OCI-M1 (cell line): ENCODE results near the gene SEC22A.
A peak's percentile ranks its signal among the peaks of the same experiment; 100 is the strongest.

Experiments used
- DNase-seq: peaks from one replicate; lab custom pipeline; 2025; lab: John Stamatoyannopoulos, UW

The SEC22A gene

DNA sequence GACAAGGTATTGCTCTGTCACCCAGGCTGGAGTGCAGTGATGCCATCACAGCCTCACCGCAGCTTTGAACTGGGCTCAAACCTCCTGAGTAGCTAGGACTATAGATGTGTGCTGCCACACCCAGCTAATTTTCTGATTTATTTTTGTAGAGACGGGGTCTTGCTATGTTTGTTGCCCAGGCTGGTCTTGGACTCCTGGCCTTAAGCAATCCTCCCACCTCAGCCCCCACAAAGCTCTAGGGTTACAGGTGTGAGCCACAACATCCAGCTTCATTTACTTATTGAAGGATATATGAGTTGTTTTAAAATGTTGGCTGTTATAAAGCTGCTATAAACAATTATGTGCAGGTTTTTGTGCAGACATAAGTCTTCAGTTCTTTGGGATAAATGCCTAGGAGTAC lies 62.2 kb downstream of the SEC22A start:
- DNase-seq = no peak

DNA sequence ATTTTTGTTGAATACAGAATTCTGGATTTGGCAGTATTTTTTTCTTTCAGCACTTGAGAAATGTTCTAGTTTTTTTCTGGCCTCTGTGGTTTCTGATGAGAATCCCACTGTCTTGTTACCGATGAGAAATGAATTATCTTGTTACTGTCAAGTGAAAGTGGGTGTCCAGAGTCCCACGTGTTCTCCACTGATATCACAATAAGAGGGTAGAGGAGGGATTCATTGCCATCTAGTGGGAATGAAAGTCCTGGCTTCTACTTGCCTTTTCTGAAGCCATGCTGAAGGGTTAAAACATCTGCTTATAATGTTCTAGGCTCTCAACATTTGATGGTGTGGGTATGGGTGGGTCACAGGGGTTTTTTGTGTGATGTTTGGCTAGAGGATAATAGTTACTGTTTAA lies 66.1 kb downstream of the SEC22A start:
- peak; percentile 77 for DNase-seq

DNA sequence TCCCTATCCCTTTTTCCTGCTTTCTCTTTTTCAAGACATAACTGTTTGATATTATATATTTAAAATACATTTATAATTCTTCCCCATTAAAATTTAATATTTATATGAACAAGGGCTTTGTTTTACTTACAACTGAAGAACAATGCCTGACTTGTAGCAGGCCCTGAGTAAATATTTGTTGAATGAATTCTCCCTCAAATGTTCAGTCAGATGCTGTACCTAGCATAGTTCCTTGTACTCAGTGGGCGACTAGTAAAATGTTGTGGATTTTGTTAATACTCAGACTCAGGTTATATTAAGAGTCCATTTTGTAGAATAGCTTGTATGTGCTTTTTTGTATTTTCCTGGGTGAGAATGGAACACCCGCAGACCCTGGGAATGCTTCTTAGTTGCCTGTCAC lies 69.1 kb downstream of the SEC22A start:
- DNase-seq = no peak

DNA sequence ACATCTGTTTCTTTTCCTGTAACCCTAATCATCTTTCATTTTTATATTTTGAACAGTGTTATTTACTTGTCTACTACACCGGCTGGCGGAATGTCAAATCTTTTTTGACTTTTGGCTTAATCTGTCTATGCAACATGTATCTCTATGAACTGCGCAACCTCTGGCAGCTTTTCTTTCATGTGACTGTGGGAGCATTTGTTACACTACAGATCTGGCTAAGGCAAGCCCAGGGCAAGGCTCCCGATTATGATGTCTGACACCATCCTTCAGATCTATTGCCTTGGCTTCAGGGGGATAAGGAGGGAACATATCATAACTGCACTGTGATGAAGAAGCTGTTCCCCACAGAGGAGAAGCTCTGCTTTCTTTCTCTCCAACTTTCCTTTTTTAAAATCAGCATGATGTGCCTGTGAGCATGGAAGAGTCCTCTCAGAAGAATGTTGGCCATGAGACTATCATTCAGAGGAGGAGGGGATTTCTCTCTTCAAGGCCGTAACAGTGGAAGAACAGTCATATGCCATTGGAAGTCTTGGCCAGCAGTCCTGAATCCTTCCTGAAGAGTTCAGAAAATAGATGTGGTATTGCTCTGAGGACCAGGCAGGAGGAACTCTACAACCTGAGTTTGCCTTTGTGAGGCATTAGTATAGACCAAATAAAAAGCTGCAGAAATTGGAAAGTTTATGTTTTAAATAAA lies 69.9 kb downstream of the SEC22A start:
- DNase-seq = no peak

DNA sequence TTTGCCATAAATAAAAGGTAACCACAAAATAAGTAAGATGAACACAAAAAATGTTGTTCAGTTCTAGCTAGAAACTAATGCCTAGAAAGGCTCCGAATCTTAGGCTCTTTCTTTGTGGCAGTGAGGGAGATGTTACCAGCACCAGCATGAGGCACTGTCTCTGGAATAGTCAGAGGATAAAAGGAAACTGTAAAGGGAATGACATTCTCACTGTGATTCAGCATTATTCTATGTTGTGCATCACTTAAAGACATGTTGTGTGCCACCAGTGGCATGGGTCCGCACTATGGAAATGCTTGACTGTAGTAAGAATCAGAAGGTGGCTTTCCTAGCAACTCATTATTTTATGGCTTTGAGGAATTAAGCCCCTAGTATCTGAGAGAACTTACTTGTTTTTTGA lies 70.8 kb downstream of the SEC22A start:
- DNase-seq = no peak

DNA sequence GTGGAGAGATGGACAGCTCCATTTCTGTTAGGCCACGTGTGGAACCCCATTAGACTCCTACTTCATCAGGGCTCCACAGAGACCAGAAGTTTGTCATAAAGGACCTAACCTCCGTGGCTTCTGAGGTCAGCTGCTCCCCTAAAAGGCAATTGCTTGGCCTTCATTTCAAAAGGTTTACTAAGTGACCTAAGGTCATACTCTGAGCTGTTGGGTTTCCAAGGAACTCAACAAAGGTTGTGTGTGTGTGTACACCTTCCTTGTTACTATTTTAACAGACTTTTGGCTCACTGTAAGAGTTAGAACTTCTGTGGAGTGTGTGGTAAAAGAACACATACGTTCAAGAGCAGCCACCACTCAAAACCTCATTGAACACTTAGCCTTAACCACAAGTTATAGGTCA lies 73.9 kb downstream of the SEC22A start:
- DNase-seq = no peak

DNA sequence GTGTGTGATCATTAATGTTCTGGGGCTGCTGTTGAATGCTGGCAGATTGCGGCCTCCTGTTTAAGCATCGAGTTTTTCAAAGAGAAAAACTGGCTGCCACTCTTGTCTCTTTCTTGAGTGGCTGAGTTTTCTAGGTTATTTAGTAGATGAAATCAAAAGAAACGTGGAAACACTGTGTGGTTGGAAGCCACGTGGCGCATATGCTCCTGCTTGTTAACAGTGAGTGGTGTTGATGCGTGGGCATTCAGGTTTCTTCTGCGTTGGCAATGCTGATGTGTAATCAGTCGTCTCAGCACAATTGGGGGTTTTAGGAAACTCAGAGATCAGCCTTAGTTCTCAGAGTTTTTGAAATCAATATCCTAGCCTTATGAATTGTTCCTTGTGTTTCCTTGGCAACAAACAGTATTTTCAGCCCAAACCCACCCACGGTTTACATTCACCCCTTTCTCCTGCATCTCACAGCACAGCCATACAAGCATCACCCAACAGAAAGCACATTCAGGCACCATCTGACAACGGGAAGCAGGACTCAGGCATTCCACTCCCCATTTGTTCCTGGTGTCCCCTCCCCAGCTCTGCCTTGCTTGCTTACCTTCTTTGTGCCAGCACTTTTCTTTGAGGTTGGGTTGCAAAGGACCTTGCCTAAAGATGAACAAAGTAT lies 74.7 kb downstream of the SEC22A start:
- DNase-seq = no peak

DNA sequence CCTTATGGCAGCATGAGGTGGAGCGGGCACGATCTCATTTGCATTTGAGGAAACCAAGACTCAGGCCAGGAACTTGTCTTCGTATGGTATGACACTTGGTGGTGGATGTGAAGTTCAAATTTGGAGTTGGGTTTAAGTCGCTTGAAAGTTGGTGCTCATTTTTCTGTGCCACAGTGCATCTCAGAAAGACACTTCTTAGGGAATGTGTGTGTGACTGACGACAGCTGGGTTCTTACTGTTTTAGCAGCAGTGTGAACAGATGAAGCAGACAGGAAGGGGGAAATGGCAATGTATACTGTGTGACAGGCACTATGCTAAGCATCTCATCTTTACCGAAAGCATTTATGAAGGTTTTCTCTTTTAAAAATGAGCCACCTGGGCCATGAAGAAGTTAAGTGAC lies 75.4 kb downstream of the SEC22A start:
- DNase-seq = no peak

DNA sequence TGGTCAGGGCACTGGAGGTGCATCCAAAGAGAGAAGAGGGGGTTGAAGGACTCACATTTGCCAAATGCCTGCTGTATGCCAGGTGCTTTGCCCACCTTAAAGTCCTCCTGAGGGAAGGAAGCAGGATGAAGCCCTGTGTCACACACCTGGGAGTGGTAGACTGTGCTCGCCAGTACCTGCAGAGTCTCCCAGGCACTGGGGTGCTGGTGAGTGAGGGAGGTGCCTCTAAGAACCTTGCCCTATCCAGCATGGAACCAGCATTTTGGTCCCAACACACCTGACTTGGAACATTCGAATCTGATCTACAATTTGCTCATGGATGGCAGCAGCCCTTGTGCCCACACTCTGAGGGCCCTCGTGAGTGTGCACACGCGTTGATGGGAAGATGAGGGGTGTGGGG lies 76.7 kb downstream of the SEC22A start:
- no peak for DNase-seq

DNA sequence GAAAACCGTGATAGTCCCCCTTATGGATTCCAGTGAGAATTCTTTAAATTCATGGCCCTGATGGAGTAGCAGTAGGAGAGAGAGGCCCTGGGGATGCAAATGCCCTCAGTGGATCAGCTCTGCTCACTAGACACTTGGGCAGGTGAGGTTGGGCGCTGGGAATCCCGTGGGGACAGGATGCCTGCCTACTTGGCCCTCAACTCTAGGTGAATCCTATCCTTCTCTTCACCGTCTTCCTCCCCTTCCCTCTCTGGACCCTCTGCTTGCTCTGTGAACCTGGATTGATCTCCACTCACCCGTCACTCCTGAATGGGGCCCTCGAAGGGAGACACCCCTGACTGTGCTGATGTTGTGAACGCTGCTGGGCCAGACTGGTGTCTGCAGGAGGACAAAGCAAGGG lies 77.4 kb downstream of the SEC22A start:
- DNase-seq = no peak

DNA sequence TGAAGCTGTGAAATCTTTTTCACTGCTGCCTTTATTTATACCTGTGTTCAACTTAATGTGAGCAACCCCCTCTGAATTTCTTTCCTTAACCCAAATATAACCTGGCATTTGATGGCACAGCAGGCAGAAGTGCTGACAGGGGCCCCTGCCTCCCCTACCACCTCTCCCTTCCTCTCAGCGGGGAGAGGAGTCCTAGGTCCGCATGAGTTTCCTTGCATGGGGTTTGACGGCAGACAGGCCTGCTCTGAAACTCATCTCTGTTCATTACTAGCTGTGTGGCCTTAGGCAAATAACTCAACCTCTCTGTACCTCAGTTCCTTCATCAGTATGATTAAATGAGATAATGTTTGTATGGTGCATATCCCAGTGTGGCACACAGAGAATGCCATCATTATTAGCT lies 79.7 kb downstream of the SEC22A start:
- no peak for DNase-seq

DNA sequence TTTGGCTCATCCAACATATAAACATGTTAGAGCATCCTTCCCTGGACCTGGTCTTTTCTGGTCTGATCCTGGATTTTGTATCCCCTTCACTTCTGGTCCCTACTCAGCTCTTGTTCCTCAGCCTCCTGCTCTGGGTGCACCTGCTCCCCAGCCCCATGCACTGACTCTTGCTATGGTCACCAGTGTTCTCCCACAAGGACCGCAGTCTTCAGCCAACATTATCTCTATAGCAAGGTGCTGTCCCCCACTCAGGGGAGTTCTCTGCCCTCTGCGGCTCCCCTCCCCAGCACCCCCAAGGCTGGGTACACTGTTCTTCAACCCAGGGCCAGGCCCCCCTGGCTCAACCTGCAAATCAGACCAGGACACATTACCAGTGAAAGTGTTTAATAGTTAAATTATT lies 80.2 kb downstream of the SEC22A start:
- DNase-seq = no peak

DNA sequence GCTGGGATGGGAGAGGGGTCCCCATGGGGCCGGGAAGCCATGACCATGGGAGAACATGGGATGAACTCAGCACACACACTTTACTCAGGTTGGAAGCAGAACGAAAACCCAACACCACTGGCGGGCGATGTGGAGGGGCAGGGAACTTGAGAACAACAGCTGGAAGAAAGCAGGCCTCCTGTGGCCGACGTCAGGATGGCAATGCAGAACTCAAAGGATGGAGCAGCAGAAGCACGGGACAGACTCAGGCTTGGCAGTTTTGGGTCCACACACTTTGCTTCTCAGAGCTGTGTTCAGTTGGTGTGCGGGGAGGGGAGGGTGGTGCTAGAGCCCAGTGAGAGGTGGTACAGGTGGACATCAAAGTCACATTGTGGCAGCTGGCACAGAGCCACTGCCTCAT lies 80.7 kb downstream of the SEC22A start:
- no peak for DNase-seq

DNA sequence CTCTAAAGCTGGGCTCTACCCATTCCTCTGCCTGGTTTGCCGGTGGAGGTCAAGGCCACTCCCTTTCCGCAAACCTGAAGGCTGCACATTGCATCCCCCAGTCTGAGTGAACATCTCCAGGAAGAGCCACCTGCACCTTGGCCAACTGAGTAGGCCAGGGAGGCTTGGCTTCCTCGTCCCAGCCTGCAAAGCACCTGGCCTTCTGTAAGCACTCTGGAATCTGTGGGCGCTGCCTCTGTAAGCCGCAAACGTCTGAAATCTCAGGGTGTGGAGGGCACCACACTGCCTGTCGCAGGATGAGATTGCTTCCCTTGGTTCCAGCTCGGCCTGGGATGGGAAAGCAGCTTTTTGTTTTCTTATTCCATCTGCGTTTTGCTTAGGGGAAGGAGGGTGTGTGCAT lies 81.3 kb downstream of the SEC22A start:
- DNase-seq = no peak

DNA sequence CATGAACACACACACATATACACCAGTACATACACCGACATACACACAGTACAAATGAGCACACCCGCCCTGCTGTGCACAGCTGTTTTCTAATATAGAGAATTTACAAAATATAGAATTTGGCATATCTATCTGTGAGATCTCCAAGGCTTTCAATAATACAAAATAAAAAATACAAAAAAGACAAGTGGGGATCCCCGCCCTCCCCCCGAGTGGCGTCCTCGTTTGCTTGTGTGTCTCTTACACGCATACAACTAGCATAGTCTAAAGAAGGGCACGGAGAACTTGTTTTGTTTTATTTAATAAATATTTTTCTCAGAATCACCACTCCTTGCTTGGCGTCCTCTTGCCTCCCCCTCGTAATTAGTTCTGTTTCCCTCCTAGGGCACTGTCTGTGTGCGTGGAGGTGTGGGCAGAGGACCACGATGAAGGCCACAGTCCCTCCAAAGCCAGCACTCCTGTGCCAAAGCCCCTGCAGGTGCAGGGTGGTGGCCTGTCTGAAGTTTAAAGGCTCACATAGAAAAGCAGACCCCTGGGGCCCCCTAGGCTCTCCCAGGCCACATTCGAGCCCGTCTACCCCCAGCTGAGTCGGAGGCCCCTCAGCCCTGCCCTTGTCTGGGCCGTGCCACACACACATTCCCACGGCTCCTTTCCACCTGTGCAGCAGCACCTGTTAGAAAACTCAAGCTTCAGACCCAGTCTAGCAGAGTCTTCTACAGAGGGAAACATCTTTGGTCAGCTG lies 82.1 kb downstream of the SEC22A start:
- no peak for DNase-seq

DNA sequence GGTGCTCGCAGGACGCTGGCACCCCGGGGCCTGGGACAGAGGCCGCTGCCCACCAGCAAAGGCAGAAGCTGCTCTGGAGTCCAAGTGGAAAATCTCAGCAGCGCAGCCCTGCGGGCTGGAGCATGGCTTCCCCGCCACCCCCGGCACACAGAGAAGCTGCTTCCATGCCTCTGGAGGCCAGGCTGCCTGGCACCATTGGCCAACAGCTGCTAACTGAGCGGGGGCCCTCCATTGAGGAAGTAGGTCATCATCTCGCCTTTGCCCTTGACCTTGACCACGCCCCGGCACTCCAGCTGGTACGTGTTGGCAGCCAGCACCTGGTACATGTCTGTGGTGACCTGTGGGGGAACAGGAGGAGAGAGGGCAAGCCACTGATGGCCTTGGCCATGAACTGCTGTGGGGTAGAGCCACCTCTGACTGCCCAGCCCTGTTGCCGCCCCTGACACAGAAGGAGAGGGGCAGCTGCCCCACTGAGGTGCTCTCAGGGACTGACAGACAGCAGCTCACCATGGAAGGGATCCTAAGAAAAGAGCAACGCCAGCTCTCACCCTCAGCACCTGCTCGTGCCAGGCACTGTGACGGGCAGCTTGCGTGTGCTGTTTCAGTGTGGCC lies 82.8 kb downstream of the SEC22A start:
- no peak for DNase-seq

DNA sequence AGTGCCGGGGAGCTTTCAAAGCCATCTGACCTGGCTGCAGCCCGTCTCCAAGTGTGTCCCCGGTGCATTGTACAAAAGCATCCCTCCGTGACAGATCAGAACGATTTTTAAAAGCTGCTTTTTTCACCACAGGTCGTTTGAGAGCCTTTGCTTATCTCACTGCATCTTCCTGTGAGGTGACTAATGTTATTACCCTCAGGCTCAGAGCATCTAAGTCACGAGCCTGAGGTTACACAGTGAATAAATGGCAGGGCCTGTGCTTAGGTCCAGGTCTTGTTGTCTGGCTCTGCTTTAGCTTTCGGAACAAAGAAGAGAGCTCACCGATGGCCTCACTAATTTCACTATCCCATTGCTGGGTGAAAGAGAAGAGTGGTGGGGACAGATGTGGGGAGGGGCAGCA lies 83.3 kb downstream of the SEC22A start:
- no peak for DNase-seq

DNA sequence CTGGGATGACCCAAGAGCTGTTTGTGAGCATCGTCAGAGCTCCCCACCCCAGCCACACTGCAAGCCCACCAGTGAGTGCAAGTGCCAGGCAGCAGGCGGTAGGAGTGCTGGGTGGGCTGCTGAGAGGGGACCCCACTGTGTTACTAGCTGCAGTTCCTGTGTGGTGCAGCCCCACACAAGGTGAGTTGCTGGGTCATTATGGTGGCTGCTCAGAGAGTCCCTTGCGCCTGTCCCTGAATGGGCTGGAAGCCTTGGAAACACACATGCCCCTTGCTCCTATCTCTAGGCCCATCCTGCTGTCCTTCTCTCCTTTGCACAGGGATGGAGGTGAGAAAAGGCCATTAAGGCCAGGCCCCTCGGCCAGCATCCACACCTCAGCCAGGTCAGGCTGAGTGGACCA lies 83.7 kb downstream of the SEC22A start:
- no peak for DNase-seq

DNA sequence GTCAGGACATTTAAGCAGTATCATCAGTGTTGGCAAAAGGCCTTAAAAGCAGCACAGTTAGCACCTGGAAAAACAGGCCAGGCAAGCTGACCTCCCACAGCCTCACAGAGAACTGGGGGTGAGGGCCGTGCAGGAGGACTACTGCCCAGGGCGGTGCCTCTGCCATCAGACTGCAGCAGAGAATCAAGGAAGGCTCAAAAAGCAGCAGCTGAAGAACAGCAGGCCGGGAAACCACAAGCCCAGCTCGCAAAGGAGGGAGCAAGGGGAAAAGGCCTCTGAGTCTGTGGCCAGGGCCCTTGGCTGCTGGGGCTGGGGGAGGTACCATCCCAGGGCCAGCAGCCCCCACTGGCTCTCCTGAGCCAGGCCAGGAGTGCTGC lies 84.2 kb downstream of the SEC22A start:
- no peak for DNase-seq

DNA sequence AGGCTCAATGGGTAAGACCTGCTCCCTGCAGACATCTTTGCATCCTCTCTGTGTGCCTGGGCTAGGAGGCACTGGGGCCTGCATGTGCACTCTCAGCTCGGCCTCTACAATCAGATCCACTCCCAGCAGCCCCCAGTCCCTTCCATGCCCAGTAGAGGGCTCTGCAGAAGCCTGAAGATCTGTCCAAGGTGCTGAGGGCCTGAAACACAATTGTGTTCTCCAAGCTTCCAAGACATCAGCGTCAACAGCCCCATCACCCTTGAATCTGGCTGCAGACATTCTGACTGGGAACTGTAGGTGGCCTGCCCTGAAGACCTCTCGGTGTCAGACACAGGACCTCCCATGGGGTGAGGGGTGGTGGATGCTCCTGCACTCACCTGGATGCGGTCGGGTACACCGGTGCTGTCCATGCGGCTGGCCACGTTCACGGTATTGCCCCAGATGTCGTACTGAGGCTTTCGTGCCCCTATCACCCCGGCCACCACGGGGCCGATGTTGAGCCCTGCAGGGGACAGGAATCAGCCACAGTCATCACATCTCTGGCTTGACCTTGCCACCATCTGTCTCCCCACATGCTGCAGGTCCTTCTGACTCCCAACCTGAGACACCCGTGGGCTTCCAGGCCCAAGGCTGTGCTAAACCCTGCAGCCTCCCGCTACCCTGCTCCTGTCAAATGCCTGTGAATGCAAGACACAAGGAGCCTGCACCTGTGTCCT lies 84.7 kb downstream of the SEC22A start:
- DNase-seq = peak; percentile 80

DNA sequence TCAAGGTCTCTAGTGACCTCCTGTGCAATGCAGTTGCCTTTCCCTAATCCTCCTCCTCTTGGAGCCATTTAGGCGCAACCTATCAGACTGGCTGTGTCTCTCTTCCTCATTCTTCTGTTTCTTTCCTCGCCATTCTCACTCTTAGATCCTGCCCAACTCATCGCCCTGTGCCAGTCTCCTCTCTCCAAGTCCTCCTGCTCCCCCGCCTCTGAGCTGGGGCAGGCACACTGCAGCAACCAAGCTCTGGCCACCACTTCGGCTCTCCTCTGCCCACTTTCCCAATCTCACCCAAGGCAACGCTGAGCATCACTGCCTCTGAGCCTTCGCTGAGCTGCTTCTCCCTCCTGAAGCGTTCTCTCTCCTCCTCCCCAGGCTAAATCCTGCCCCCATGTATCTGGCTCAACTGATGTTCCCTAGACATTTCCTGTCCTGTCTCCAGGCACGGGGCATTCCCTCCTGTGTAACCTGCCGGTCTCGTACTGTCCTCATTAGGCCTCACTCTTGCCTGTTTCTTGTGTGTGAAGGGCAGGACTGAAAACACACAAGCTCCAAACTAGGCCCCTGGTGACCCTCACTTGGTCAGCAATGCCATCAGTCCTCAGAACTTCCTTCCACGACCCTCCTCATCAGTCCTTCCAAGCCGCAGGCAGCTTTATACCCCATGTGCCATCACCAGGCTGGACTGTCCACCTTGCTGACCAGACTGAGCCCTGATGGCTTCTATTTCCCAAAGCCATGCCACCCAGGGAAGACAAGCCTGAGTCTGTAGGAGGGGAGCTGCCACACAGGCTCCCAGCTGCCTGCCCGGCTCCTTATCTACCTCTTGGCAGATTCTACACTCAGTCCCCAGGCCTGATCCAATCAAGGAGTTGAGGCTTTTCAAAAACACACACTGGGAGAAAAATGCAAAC lies 85.6 kb downstream of the SEC22A start:
- no peak for DNase-seq
